OCI-LY3 (cell line): ENCODE measurements around the gene NMT1.
A peak's percentile ranks its signal among the peaks of the same experiment; 100 is the strongest.

ENCODE experiments used
- H2AFZ ChIP-seq: fragments of 200-600, 300-600 bp; shearing (Covaris generic); 2 replicates; pipeline ENCODE4 v1.6.0; 2014; ENCODE audit warnings: antibody characterized with exemption, low read depth, low read length
- H3K27ac ChIP-seq: fragments of 200-600, 300-600 bp; sonication (generic); 2 replicates; pipeline ENCODE4 v1.5.1; 2014; ENCODE audit warnings: mild to moderate bottlenecking, low read length, moderate library complexity, mixed read lengths
- H3K27me3 ChIP-seq: fragments of 200-600, 300-600 bp; sonication (generic); 2 replicates; pipeline ENCODE4 v1.6.1; 2014; ENCODE audit warnings: low read depth, low read length, mixed read lengths
- H3K36me3 ChIP-seq: fragments of 200-600, 300-600 bp; sonication (generic); replicated peaks from 2 replicates; pipeline ENCODE3; 2014; ENCODE audit warnings: low read depth, low read length, mixed read lengths
- H3K4me1 ChIP-seq: fragments of 300-600, 200-600 bp; sonication (generic); 2 replicates; pipeline ENCODE4 v1.6.1; 2014; ENCODE audit warnings: low read length, mixed read lengths
- H3K4me2 ChIP-seq: fragments of 200-600, 300-600 bp; sonication (generic); 2 replicates; pipeline ENCODE4 v1.6.1; 2014; ENCODE audit warnings: low read length, mixed read lengths
- H3K4me3 ChIP-seq: fragments of 300-600, 200-600 bp; sonication (generic); 2 replicates; pipeline ENCODE4 v1.5.1; 2014; ENCODE audit warnings: antibody characterized with exemption, mild to moderate bottlenecking, low read length, moderate library complexity
- H3K79me2 ChIP-seq: fragments of 300-600, 200-600 bp; shearing (Covaris generic); 2 replicates; pipeline ENCODE4 v1.6.1; 2014; ENCODE audit warnings: mild to moderate bottlenecking, low read length, mixed read lengths
- H3K9ac ChIP-seq: fragments of 300-600, 200-600 bp; shearing (Covaris generic); 2 replicates; pipeline ENCODE4 v1.6.0; 2014; ENCODE audit warnings: mild to moderate bottlenecking, low read length, moderate library complexity
- H3K9me3 ChIP-seq: fragments of 200-600, 300-600 bp; shearing (Covaris generic); 2 replicates; pipeline ENCODE4 v1.6.1; 2014; ENCODE audit warnings: low read length, mixed read lengths; ENCODE audit not compliant: insufficient read depth
- H4K20me1 ChIP-seq: fragments of 200-600, 300-600 bp; sonication (generic); 2 replicates; pipeline ENCODE4 v1.6.1; 2016; ENCODE audit warnings: low read length, mixed read lengths; ENCODE audit not compliant: insufficient read depth
- CTCF ChIP-seq: fragments of 200-600, 300-600 bp; sonication (generic); IDR thresholded peaks from 2 replicates; pipeline ENCODE4 v1.5.1; 2014; ENCODE audit warnings: antibody characterized with exemption, low read length, low read depth
- EZH2phosphoT487 ChIP-seq: fragments of 200-600 bp; shearing (Covaris generic); IDR thresholded peaks from 2 replicates; pipeline ENCODE4 v1.6.1; 2018; ENCODE audit warnings: antibody characterized with exemption, mixed run types, low read depth

Gene NMT1

GRCh38 chr17:45096926-45097325 is 35.8 kb downstream of the NMT1 start:
- Histone ChIP-seq H3K9ac (peak overlapping the region; percentile 27; the same call in 1 of the 2 replicates), H3K27ac (peak overlapping the region; percentile 67; the same call in 1 of the 2 replicates), H3K27me3 (no peaks in the 10 kb centered on the region), H3K4me1 (peaks cover 15% of the 10 kb centered on the region), H3K4me2 (no peak overlapping the region; the same call in 1 of the 2 replicates), H2AFZ (no peak overlapping the region), H3K36me3 (peaks cover 55% of the 10 kb centered on the region), H3K9me3 (no peaks in the 10 kb centered on the region), H3K4me3 (no peak overlapping the region), H3K79me2 (peaks cover 7% of the 10 kb centered on the region; the same call in 1 of the 2 replicates), H4K20me1 (no peaks in the 10 kb centered on the region)
- TF ChIP-seq EZH2phosphoT487 = no peak

GRCh38 chr17:45098081-45098868 is 37.2 kb downstream of the NMT1 start:
- no peak overlapping the region for H2AFZ ChIP-seq
- no peak overlapping the region for H3K9ac ChIP-seq
- no peak for TF ChIP-seq CTCF
- TF ChIP-seq EZH2phosphoT487 = no peak
- peaks cover 15% of the 10 kb centered on the region for H3K4me1 ChIP-seq
- H3K79me2 ChIP-seq = peaks cover 7% of the 10 kb centered on the region; the same call in 1 of the 2 replicates
- no peak overlapping the region for H3K27ac ChIP-seq
- H3K9me3 ChIP-seq = no peaks in the 10 kb centered on the region
- H3K36me3 ChIP-seq = peaks cover 58% of the 10 kb centered on the region
- H3K27me3 ChIP-seq = no peaks in the 10 kb centered on the region
- H4K20me1 ChIP-seq = no peaks in the 10 kb centered on the region
- H3K4me2 ChIP-seq = no peak overlapping the region
- no peak overlapping the region for H3K4me3 ChIP-seq

GRCh38 chr17:45098869-45099616 is 37.9 kb downstream of the NMT1 start:
- H3K4me2 ChIP-seq = no peak overlapping the region
- H3K27me3 ChIP-seq = no peaks in the 10 kb centered on the region
- H3K79me2 ChIP-seq = peaks cover 7% of the 10 kb centered on the region; the same call in 1 of the 2 replicates
- TF ChIP-seq CTCF (peak; percentile 87), EZH2phosphoT487 (no peak)
- H3K9ac ChIP-seq = no peak overlapping the region
- H2AFZ ChIP-seq = no peak overlapping the region
- H3K27ac ChIP-seq = no peak overlapping the region
- H3K4me3 ChIP-seq = no peak overlapping the region
- peaks cover 15% of the 10 kb centered on the region for H3K4me1 ChIP-seq
- H3K36me3 ChIP-seq = peaks cover 58% of the 10 kb centered on the region
- no peaks in the 10 kb centered on the region for H4K20me1 ChIP-seq
- H3K9me3 ChIP-seq = no peaks in the 10 kb centered on the region

GRCh38 chr17:45101546-45101882 is 40.4 kb downstream of the NMT1 start:
- H3K79me2 ChIP-seq = peaks cover 6% of the 10 kb centered on the region; the same call in 1 of the 2 replicates
- no peak overlapping the region for H3K27ac ChIP-seq
- peaks cover 76% of the 10 kb centered on the region for H3K36me3 ChIP-seq
- no peaks in the 10 kb centered on the region for H3K27me3 ChIP-seq
- H3K4me3 ChIP-seq = no peak overlapping the region
- H3K4me2 ChIP-seq = no peak overlapping the region
- TF ChIP-seq CTCF (no peak), EZH2phosphoT487 (no peak)
- no peaks in the 10 kb centered on the region for H4K20me1 ChIP-seq
- peaks cover 3% of the 10 kb centered on the region for H3K4me1 ChIP-seq
- H2AFZ ChIP-seq = no peak overlapping the region
- no peak overlapping the region for H3K9ac ChIP-seq
- no peaks in the 10 kb centered on the region for H3K9me3 ChIP-seq
